GM12874 (cell line): ENCODE results near the gene SAA1.

ENCODE experiments used
- CTCF ChIP-seq: IDR thresholded peaks from 2 replicates; pipeline ENCODE4 v1.5.1; 2011; ENCODE audit warnings: low read depth, mild to moderate bottlenecking, control low read depth, low read length, moderate library complexity; ENCODE audit not compliant: insufficient read depth

SAA1 gene

GRCh38 chr11:18248561-18248960 is 17.5 kb upstream of the SAA1 start, which contains the start of gene SAA2:
Gene SAA2, minus strand, starts transcription at chr11:18248668. Its CDS starts 657 bp downstream, at chr11:18248011.
- TF ChIP-seq CTCF: no peak

- no peak for TF ChIP-seq CTCF
These were observed 12.8 kb upstream of the SAA1 start for GRCh38 chr11:18253233-18253632.

- TF ChIP-seq CTCF: no peak
These were observed 12.2 kb upstream of the SAA1 start for GRCh38 chr11:18253778-18254338.

- TF ChIP-seq CTCF: no peak
These were observed 11.2 kb upstream of the SAA1 start for GRCh38 chr11:18254781-18255361.

- TF ChIP-seq CTCF: no peak
These were observed 6.8 kb upstream of the SAA1 start for GRCh38 chr11:18259259-18259658.

GRCh38 chr11:18261721-18262120 is 4.3 kb upstream of the SAA1 start:
- no peak for TF ChIP-seq CTCF

- TF ChIP-seq CTCF: no peak
These were observed 2.0 kb upstream of the SAA1 start for GRCh38 chr11:18264035-18264434.
